Right kidney (tissue), 1 donor: ENCODE data around the gene FES.
"Not testable (repeated sequence)": the region's sequence is repeated elsewhere in the genome, so short reads cannot be mapped to it uniquely, and the experiment has no call there.

Experiments used
- DNase-seq: peaks from one replicate; pipeline ENCODE4 v3.0.0-alpha.2; 2016

FES gene

GRCh38 chr15:90909976-90910375, 25.7 kb downstream of the FES start:
- DNase-seq: no peak

- no peak for DNase-seq
Measured at GRCh38 chr15:90910441-90911301, 26.4 kb downstream of the FES start.

- DNase-seq: no peak
Measured at GRCh38 chr15:90911302-90911623, 27.0 kb downstream of the FES start.

- no peak for DNase-seq
Measured at GRCh38 chr15:90911906-90912769, 27.8 kb downstream of the FES start.

- no peak for DNase-seq
Measured at GRCh38 chr15:90912770-90913075, 28.4 kb downstream of the FES start.

GRCh38 chr15:90913398-90913944, 29.2 kb downstream of the FES start:
- no peak for DNase-seq

GRCh38 chr15:90914305-90915080, 30.2 kb downstream of the FES start:
- DNase-seq: no peak

- no peak for DNase-seq
Measured at GRCh38 chr15:90915216-90915807, 31.0 kb downstream of the FES start.

- DNase-seq: no peak
Measured at GRCh38 chr15:90915808-90916440, 31.6 kb downstream of the FES start.

- DNase-seq: no peak
Measured at GRCh38 chr15:90916461-90916860, 32.2 kb downstream of the FES start.

GRCh38 chr15:90917569-90917968, 33.3 kb downstream of the FES start:
- DNase-seq: no peak

- no peak for DNase-seq
Measured at GRCh38 chr15:90918034-90918788, 33.9 kb downstream of the FES start.

GRCh38 chr15:90918835-90919234, 34.5 kb downstream of the FES start:
- DNase-seq: no peak

GRCh38 chr15:90921887-90922286, 37.6 kb downstream of the FES start:
- no peak for DNase-seq

GRCh38 chr15:90922712-90923322, 38.5 kb downstream of the FES start:
- not testable (repeated sequence) for DNase-seq

GRCh38 chr15:90924375-90924774, 40.1 kb downstream of the FES start:
- DNase-seq: no peak

GRCh38 chr15:90926766-90927165, 42.5 kb downstream of the FES start:
- not testable (repeated sequence) for DNase-seq

- DNase-seq: not testable (repeated sequence)
Measured at GRCh38 chr15:90928106-90928505, 43.8 kb downstream of the FES start.

GRCh38 chr15:90929246-90930019, 45.1 kb downstream of the FES start:
- no peak for DNase-seq
